A549 (cell line): ENCODE data around the gene CA10.

Source experiments
- CHD2 ChIP-seq: fragments of 150-350 bp; IDR thresholded peaks from 2 replicates; pipeline ENCODE4 v1.6.1; 2014; ENCODE audit warnings: low read length; ENCODE audit not compliant: partially characterized antibody
- CTCF ChIP-seq: fragments of >200 bp; sonication (Bioruptor Twin); formaldehyde crosslinking; IDR thresholded peaks from 3 replicates; pipeline ENCODE4 v1.5.1; 2016
- ESRRA ChIP-seq: fragments of 150-350 bp; IDR thresholded peaks from 2 replicates; pipeline ENCODE4 v1.6.1; 2014; ENCODE audit warnings: mild to moderate bottlenecking, low read length, borderline replicate concordance
- JUN ChIP-seq, 2 experiments: fragments of >200 bp; sonication (Bioruptor Twin); formaldehyde crosslinking; IDR thresholded peaks; 2 replicates in 1 of 2; 3 replicates in 1 of 2; pipeline ENCODE4 v1.6.1; 2016 to 2017
- MAX ChIP-seq: IDR thresholded peaks from 2 replicates; pipeline ENCODE4 v1.6.1; 2012
- POLR2A ChIP-seq: IDR thresholded peaks from 2 replicates; pipeline ENCODE4 v1.6.1; 2012; ENCODE audit warnings: mild to moderate bottlenecking, low read length
- RAD21 ChIP-seq, 2 experiments: fragments of >200 bp in 1 of 2; sonication (Bioruptor Twin) in 1 of 2; formaldehyde crosslinking in 1 of 2; IDR thresholded peaks in 1 of 2; conservative IDR thresholded peaks in 1 of 2; 2 replicates in 1 of 2; 3 replicates in 1 of 2; pipeline ENCODE4 v1.6.1; 2012 to 2018; ENCODE audit warnings: inconsistent platforms in 1 of 2
- RFX5 ChIP-seq: fragments of 450-650 bp; IDR thresholded peaks from 2 replicates; pipeline ENCODE4 v1.7.1; 2014; ENCODE audit warnings: antibody characterized with exemption, mild to moderate bottlenecking, moderate library complexity
- USF2 ChIP-seq: fragments of 450-650 bp; IDR thresholded peaks from 2 replicates; pipeline ENCODE4 v1.6.1; 2014; ENCODE audit warnings: antibody characterized with exemption

GRCh38 chr17:51759260-51759659, 399.3 kb downstream of the CA10 start:
- TF ChIP-seq CTCF, result no peak
- no peak for TF ChIP-seq ESRRA
- TF ChIP-seq MAX, result no peak
- no peak for TF ChIP-seq RFX5
- TF ChIP-seq JUN (IDR thresholded peaks at IDR 0.05), result no peak
- no peak for TF ChIP-seq RAD21 (conservative IDR thresholded peaks at IDR 0.05 in 1 of 2, IDR thresholded peaks at IDR 0.05 in 1 of 2)
- TF ChIP-seq USF2, result no peak
- no peak for TF ChIP-seq POLR2A
- no peak for TF ChIP-seq CHD2
